Measurements from ENCODE around the gene SPATS2.
A peak's percentile ranks its signal among the peaks of the same experiment; 100 is the strongest.
"Not testable (repeated sequence)": the region's sequence is repeated elsewhere in the genome, so short reads cannot be mapped to it uniquely, and the experiment has no call there.

The SPATS2 gene

DNA sequence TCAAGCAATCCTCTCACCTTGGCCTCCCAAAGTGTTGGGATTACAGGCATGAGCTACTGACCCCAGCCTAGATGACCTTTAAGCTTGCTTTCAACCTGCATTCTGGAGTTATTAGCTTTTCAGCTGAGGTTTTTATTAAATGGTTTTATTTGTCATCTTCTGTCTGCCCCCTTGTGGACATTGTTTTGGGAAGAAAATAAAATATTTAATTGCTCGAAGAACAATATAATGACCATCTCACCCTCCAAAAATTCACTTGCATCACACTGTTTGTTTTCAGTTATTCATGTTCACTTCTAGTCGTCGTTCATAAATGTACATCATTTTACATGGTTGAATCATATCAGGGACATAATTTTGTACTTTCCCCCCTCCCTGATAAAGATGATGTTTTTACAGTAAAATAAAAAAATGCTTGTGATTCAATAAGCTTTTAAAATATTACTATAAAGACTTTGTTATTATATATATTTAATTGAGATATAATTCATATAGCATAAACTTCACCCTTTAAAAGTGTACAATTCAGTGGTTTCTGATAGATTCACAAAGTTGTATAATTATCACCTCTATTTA lies 10.1 kb upstream of the SPATS2 start:
- DNase-seq = no peak

DNA sequence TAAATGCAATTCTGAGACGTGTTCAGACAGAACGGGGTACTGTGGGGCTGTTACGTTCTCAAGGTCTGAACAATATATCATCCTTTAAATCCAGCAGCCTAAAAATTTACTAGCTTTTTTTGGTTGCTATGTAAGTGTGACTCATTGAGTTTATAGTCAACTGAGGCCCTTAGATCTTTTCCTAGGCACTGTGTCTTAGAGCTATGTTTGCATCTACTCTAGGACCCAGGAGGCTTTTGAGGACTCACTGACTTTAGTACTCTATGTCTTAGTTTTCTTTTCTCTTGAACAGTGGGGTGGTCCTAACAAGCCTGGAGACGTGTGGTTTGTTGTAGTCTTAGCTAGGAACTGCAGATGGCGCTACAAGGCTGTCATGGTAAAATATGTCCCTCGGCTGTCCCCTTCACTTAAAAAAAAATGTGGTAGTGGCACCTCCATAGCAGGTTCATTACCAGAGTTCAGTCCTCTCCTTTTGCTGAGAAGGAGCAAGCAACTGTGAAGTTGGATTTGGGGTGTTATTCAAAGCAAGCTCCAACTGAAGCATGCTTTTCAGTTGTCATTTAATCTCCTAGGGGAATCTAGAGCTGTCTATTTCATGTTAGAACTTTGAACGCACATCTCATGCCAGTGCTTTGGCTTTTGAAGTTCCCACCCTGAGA lies 8.7 kb upstream of the SPATS2 start:
- DNase-seq = peak; percentile 60

DNA sequence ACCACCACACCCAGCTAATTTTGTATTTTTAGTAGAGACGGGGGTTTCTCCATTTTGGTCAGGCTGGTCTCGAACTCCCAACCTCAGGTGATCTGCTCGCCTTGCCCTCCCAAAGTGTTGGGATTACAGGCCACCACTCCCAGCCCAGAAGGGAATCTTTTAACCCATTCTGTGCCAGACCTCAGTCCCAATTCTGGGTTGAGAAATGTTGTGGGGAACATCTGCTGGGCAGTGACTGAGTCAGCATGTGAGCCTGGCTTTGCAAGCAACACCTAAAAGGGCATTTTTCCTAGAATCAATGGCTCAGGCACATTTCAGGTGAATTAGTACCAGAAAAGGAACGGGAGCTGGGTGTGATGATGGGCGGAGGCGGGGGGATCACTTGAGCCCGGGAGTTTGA lies 7.6 kb upstream of the SPATS2 start:
- no peak for DNase-seq

DNA sequence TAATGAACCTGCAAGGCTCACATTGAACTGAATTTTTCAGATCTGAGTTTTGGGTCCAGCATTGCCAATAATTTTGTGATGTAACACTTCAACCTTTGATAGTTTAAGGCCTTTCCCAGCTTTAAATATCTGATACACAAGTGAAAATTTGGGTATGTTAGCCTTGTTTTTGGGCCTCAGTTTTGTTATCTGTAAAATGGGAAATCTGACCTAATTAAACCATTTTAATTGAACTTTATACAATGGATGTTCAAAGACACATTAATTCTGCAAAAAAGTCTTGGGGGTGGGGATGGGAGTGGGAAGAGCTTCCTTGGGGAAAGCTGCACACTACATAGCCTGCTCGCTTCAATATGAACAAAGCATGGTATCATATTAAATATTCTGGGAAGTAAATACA lies 5.2 kb upstream of the SPATS2 start:
- no peak for DNase-seq

DNA sequence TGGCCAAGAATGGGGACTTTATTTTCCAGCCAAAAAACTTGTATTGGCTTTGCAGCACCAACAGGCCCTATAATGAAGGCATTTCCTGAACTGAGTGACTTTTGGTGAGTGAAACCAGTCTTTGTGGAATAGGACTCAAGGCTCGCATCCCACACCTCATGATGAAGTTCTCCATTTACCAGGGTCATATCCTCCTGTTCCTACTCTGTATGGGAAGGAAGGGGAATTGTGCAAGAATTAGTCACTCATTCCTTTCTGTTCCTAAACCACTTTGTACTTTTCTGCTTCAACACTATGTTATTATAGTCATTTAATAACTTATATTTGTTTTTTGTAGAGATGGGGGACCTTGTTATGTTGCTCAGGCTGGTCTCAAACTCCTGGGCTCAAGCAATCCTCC lies 2.3 kb upstream of the SPATS2 start:
- DNase-seq = no peak

DNA sequence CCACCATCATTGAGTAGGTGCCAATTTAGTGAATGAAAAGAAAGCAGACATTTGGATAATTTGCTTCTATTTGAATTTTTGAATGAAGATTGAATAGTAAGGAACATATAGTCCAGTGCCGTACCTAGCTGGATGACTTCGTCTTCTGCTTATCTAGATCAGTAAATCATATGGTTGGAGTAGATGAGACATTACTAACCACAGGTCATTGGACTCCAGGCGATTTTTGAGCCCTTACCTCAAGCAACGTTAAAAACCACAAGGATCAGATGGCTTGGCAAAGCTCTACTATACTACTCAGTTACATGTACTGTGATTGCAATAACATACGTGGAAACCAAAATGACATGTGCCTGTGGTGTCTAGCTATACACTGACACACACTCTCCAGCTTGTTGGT lies 1.7 kb upstream of the SPATS2 start:
- DNase-seq = no peak

DNA sequence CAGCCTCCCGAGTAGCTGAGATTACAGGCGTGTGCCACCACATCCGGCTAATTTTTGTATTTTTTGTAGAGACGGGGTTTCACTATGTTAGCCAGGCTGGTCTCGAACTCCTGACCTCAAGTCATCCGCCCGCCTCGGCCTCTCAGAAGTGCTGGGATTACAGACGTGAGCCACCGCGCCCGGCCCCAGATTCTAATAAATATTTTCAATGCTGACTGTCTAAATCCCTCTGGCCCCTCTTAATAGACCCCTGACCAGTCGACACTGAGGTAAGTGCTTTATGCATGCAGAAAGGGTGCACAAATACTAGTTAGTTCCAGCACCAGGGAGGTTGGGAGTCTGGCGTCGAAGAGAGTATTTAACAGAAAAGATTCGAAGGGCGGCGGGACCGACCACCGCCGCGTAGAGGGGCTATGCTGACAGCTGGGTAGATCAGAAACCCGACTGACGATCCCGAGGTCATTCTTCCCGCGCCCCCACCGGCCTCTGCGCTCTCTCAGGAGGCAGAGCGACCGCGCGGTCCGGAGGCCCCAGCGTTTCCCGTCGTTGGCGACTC lies 1.1 kb upstream of the SPATS2 start:
- no peak for DNase-seq

DNA sequence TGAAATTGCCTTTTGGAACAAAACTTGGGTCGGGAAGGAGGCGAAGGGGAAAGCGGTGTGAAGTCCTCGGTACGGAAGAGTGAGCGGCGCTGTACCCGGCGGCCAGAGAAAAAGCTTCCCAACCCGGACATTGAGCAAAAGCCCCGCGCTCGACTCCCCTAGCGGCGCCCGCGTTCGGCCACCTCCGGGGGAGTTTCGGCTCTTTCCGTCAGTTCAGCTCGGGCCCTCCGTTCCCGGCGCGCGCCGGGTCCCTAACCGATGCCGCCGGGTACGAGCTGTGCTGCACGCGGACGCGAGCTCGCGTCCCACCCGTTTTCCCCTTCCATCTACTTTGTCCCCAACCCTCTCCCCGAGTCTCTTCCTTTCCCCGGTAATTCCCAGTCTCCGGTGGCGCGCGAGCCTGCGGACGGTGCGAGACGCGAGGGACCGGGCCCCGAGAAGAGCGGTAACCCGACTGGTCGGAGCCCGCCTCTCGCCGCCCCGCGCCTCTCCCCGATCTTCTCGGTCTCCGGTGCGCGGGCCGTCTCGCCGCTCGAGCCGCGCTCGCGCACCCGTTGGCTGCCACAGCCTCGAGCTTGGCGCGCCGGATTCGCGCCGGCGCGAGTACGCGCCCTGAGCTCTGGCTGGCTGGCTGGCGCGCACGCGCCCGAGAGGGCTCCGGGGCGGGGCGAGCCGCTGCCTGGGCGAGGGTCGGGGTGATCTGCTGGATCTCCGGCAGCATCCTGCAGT lies 446 bp upstream of the SPATS2 start:
- DNase-seq = peak; percentile 88

DNA sequence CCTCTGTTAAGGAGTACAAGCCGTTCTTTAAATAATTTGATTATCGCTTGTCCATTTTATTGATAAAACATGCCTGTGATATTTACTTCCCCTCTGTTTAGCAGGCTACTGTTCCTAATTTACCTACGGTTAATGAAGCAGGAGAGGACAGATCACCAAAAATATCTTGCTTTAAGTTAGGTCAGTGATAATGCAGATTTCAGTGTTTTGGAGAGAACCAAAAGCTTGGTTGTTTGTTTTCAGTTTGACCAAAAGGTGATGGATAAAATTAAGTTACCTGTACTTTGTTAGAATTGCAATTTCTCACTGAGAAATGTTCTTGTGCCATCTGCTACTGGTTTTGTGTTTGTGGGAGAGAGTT lies 958 bp downstream of the SPATS2 start:
- DNase-seq = no peak

DNA sequence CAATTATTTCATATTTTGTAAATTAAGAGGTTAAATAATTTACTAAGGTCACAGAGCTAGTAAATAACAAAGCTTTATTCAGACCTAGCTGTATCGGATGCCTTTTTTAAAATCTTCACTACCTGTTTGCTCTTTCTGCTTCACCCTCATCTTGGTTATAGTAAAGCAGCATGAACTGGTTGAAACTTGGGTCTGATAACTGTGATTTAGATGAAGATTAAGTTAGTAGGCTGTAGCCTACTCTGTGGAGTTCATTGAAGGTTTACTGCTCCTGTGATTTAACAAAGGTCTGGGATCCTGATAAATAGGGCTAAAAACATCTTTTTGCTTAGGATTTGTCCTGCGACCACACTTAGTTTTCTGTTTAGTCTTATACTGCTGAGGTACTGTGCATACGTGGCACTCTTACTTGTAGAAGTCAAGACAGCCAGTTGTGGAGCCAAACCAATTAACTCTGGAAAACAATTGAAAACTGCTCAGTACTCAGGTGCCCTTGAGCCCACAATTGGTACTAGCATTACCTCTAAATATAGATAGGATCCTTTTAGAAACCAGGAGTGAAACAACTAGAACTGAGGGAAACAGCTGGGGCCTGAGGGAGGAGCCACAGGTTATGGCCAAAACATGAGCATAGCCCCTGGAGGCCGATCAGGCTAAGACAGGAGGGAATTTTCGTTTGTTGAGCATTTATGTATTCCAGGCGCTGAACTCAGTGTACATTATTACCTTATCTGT lies 2.3 kb downstream of the SPATS2 start:
- DNase-seq = no peak

DNA sequence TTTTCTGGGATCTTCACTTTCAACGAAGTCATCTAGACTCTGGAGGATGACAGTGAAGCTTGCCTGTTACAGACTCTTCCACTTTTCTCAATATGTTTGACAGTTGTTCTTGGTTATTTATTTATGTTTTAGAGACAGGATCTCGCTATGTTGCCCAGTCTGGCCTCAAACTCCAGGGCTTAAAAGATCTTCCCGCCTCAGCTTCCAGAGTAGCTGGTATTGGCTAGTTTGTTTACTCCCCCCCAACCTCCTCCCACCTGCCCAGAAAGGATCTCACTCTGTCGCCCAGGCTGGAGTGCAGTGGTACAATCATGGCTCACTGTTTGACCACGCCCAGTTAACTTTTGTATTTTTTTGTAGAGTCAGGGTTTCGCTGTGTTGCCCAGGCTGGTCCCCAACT lies 3.3 kb downstream of the SPATS2 start:
- DNase-seq = no peak

DNA sequence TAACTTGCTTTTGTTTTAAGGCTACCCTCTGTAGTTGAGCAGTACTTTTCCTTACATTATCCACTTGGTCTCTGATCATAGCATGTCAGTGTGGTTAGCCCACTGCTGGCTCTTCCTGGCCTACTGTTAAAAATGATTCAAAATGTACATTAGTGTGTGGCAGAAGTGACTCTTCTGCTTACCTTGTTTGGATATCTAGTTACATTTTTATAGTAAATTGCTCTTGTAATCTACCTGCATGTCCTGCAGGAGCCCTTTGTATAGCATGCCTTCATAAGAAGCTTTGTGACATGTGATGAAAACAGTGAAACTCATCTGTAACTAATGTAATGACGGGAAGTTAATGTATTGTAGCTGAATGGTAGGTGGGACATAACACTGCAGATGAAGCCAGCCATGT lies 8.1 kb downstream of the SPATS2 start:
- DNase-seq = no peak

DNA sequence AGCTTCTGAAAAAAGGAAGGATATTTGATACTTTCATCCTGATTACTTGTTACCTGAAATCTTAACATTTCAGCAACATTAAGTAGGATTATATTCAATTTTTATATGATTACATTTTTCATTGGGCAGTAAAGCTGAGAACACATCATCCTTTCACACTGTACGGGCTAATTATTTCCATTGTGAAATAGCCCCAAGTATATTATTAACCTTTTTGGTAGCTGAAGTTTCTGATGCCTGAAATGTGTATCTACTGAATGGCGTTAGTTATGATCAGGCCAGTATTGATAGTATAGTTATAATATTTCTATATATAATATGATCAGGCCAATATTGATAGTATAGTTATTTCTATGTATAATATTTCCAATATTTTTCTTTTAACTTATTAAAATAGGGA lies 10.1 kb downstream of the SPATS2 start:
- no peak for DNase-seq

DNA sequence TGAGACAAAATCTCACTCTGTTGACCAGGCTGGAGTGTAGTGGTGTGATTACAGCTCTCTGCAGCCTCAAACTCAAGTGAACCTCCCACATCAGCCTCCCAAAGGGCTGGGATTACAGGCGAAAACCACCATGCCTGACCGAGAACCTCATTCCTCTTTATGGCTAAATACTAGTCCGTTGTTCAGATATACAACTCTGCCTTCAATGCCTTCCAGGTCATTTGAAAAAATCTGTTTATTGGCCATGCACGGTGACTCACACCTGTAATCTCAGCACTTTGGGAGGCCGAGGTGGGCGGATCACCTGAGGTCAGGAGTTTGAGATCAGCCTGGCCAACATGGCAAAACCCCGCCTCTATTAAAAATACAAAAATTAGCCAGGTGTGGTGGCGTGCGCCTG lies 12.9 kb downstream of the SPATS2 start:
- not testable (repeated sequence) for DNase-seq

DNA sequence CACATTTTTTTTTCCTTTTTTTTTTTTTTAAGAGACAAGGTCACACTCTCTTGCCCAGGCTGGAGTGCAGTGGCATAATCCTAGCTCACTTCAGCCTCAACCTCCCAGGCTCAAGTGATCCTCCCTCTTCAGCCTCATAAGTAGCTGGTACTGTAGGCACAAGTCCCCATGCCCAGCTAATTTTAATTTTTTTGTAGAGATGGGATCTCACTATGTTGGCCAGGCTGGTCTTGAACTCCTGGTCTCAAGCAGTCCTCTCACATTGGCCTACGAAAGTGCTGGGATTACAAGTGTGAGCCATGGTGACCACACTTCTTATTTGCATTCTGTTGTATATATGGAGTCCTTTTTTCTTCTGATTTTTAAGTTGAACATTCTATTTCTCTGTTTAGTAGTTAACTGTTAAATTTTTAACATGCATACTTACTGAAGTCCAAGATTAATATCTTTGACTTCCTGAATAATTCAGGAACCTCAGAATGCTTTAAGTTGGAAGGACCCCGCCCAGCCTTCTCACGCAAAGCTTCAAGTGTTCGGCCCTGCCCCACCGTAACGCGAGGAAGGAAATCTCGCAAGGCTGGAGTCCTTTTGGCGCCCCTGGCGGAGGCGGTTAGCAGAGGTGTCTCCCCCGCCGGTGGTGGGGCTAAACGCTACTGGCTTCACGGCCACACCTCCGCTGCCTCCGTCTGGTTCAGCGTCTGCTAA lies 21.6 kb downstream of the SPATS2 start:
- peak; percentile 65 for DNase-seq

DNA sequence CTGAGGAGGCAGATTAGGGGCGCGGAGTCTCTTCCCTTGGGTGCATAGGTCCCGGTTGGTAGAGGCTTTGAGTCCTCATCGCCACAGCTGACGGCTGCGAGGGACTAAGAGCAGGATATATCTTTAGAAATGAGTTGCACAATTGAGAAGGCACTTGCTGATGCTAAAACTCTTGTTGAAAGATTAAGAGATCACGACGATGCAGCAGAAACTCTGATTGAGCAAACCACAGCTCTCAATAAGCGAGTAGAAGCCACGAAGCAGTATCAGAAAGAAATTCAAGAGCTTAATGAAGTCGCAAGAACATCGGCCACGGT lies 22.1 kb downstream of the SPATS2 start:
- DNase-seq = no peak

DNA sequence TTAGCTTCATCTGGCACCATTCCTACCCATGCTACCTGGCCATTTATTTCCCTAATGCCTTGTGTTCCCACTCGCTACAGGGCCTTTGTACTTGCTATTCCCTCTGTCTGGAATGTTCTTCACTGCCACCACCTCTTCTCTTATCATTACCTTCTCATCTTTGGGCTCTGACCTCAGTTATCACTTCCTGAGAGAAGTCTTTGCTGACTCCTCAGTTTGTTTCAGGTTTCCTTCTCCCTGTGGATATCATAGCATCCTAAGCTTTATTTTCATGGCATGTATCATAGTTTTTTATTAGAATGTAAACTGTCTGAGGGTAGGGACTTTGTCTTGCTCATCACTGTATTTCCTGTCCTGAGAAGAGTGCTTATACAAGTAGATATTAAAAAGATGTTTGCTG lies 29.7 kb downstream of the SPATS2 start:
- no peak for DNase-seq

DNA sequence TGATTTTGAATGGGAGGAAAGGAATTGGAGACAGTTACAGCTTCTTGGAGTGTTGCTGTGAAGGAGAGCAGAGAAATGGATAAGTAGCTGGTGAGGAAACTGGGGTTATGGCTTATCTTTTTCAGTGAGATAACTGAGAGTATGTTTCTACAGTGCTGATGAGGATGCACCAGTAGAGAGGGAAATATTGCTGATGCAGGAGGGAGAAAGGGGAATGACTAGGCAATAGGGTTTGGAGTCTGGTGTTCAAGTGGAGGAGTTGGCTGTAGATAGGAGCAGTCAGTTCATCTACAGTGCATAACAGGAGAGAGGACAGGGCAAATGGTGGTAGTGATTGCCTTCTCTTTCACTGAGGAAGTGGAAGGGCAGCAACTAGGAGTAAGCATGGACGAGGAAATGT lies 33.0 kb downstream of the SPATS2 start:
- DNase-seq = no peak

DNA sequence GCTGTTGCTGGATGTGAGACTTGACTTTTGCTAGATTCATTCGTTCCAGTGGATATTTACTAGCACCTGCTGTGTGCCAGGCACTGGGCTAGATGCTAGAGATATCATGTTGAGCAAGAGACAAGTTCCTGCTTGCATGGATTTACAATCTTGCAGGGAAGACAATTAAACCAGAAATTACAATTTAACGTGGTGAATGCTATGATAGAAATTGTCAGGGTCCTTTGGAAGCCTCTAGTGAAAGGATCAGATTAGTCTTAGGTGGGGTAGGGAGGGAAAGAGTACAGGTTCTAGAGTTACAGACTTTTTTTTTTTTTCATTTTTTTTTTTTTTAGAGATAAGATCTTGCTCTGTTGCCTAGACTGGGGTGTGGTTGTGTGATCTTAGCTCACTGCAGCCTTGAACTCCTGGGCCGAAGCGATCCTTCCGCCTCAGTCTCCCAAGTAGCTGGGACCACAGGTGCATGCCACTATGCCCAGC lies 36.7 kb downstream of the SPATS2 start:
- DNase-seq = no peak

DNA sequence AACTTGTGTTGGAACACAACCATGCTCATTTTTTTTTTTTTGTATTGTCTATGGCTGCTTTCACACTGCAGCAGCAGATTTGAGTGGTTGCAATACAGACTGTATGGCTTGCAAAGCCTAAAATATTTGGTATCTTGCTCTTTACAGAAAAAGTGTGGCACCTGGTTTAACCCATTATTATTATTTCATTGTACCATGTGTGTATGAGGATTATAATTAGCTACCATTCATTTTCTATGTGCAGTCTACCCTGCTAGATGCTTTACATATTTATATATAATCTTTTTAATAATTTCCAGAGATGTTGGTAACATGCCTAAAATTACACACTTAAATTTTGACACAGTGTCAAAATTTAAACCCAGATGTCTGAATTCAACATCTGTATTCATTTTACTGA lies 37.7 kb downstream of the SPATS2 start:
- DNase-seq = no peak

DNA sequence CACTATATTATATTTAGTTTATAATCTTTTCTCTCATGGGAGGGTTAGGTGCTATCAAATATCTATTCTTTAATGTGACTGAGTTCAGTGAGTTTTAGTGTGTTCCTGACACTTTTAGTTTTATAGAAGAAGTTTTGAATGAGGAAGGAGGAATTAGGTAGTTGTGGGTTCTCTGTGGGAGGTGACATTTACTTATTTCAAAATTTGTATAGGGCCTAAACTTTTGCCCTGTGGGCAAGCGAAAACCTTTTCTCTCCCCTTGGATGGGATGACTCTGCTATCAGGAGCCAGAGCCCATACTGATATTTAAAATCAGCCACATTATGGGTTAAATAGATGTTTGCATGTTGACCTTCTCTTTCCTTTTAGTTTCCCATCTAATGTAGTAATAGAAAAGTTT lies 43.6 kb downstream of the SPATS2 start:
- no peak for DNase-seq

DNA sequence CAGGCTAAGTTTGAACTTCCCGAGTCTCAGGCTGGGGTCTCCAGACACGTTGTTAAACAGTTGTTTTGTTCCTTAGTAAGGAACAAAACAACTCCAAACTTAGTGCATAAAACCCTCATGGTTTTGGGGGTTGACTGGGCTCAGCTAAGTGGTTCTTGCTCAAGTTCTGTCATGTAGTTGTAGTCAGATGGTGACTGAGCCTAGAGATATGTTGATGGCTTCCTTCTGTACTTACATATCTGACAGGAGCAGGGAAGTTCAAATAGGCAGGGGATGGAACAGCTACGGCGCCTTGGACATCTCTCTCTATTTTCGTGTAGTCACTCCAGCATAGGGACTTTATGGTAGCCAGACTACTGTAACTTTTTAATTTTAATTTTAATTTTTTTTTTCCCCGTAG lies 45.7 kb downstream of the SPATS2 start:
- no peak for DNase-seq

DNA sequence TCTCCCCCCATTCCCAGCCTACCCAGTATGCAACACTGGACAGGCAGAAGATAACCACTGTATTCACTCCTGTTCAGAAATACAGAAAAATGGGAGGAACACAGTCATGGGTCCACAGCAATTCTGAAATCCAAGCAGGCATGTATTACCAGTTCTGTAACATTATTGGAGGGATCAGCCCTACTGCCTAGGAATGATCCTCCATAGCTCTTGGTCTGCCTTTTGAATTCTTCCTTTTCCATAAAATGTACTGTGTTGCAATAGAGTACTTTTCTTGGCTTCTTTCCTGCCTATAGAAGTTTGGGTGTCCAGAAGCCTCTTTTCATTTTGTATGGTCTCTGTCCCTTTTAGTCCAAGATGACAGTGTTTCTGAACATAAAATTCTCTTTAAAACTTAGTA lies 46.5 kb downstream of the SPATS2 start:
- no peak for DNase-seq
